ENCODE measurements around the gene ULBP2. TPM values are rescaled to one million over a fixed set of nuclear protein-coding genes. Genes with fewer than 3 reads are reported as not detected.
"Not testable (repeated sequence)": the region's sequence is repeated elsewhere in the genome, so short reads cannot be mapped to it uniquely, and the experiment has no call there.

The ULBP2 gene
- total and polyA plus RNA-seq, 5 donors: 0.31 to 1.2 (median 1.1) TPM

DNA sequence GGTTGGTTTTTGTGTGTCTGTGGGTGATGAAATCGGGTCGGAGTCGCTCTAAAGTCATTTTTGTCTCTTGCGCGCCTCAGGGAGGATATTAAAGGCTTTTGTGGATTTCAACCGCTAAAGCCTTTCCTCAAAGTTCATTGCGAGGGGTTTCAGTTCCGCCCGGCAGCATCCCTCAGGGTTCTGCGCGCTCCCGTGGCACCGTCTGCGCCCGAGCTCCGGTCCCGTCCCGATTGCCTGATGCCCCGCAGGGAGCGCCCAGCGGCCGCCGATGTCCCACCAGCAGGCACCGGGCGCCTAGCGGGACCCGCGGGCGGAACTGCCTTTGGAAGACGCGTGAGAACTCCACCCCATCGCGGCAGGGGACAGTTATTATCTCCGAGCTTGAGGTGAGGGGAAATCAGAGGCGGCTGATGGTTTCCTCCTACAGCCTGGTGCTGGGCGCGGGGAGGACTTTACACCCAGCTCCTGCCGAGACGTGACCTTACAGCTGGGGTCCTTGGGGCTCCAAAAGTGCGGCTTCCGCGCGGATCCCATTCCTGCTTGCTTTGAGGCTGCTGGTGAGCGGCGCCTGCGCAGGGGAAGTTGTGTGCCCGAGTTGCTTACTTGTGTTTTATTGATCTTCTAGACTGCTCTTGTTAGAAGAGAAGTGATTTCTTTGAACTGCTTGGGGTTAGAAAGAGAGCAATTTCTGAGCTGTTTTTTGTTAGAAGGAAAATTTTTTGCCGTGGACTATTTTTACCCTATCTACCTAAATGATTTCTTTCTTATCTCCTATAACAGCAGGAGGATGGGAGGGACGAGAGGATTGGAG lies 49.1 kb downstream of the ULBP2 start:
- peak overlapping the region; percentile 23 for H3K4me3 ChIP-seq (ENCODE audit: low read length)
- no peak for ATAC-seq
- no peaks in the 10 kb centered on the region for H3K9me3 ChIP-seq (ENCODE audit: control insufficient read depth, low read length)
- intact Hi-C loops (cut with DNase I): no loop called here
- WGBS: 1% methylated on average over 49 of the region's 49 CpGs
- DNase-seq: peak in 1 of 3 donors; percentile 43
- peaks cover 7% of the 10 kb centered on the region for H3K27me3 ChIP-seq (ENCODE audit: control insufficient read depth, insufficient read depth)
- no peak overlapping the region for H3K27ac ChIP-seq (ENCODE audit: low read length)
- H3K4me1 ChIP-seq (ENCODE audit: control insufficient read depth, insufficient read depth, low read length): peaks cover 3% of the 10 kb centered on the region

GRCh38 chr6:149991472-149991795 lies 49.6 kb downstream of the ULBP2 start:
- 4% methylated on average over 7 of the region's 7 CpGs for WGBS
- H3K4me3 ChIP-seq (ENCODE audit: low read length); DNase-seq; intact Hi-C loops (cut with DNase I); H3K27me3 ChIP-seq (ENCODE audit: control insufficient read depth, insufficient read depth); H3K9me3 ChIP-seq (ENCODE audit: control insufficient read depth, low read length); H3K27ac ChIP-seq (ENCODE audit: low read length); H3K4me1 ChIP-seq (ENCODE audit: control insufficient read depth, insufficient read depth, low read length): not testable (repeated sequence)
- peak in 1 of 2 donors; percentile 32 for ATAC-seq

DNA sequence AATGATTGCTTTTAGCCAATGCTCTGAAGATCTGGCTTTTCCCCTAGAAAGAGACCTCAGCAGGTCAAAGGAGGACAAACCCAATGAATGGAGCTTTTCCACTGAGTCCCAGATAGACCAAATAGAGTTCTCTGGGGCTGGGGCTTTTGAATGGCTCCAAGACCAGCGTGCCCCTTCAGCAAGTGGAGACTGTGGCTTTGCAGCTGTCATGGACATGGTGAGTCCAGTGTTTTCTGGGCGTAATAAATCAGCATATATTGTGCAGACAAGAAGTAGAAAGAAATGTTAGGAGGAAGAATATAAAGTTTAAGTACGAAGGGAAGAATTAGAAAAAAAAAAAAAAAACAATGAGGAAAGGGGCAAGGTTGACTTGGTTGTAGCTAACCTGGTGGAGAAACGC lies 50.0 kb downstream of the ULBP2 start:
- intact Hi-C loops (cut with DNase I): no loop called here
- H3K4me1 ChIP-seq (ENCODE audit: control insufficient read depth, insufficient read depth, low read length): peaks cover 3% of the 10 kb centered on the region
- WGBS: 38% methylated on average over 4 of the region's 4 CpGs
- no peak for ATAC-seq
- H3K4me3 ChIP-seq (ENCODE audit: low read length): no peak overlapping the region
- H3K27me3 ChIP-seq (ENCODE audit: control insufficient read depth, insufficient read depth): peaks cover 7% of the 10 kb centered on the region
- H3K9me3 ChIP-seq (ENCODE audit: control insufficient read depth, low read length): no peaks in the 10 kb centered on the region
- no peak for DNase-seq
- no peak overlapping the region for H3K27ac ChIP-seq (ENCODE audit: low read length)

DNA sequence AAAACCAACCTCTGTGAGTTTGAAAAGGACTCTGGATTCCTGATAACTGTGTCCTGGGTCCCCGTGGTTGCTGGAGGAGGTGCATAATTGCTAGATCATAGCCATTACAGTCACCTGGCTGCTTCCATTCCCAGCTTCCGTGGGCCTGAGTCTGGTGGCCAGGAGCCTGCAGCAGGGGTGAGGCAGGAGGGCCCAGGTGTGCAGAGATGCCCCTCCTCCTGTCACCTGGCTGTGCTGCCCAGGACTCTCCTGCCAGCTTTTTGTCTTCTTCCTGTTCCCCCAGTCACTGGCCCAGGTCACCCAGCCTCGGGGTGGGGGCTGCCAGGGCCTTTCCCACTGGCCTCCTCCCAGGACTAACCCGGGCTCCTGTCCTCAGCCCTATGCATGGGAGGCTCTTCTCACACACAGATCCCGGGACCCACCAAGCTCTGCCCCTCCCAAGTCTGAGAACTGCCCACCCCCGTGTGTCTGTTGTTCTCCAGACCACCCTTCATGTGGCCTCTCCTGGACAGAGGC lies 53.5 kb downstream of the ULBP2 start:
- peaks cover 7% of the 10 kb centered on the region for H3K27me3 ChIP-seq (ENCODE audit: control insufficient read depth, insufficient read depth)
- no peak for ATAC-seq
- no peak for DNase-seq

GRCh38 chr6:149995971-149996370 lies 54.2 kb downstream of the ULBP2 start:
- 86% methylated on average over 7 of the region's 7 CpGs for WGBS
- H3K4me3 ChIP-seq (ENCODE audit: low read length): no peak overlapping the region
- no peak overlapping the region for H3K27ac ChIP-seq (ENCODE audit: low read length)
- no peaks in the 10 kb centered on the region for H3K4me1 ChIP-seq (ENCODE audit: control insufficient read depth, insufficient read depth, low read length)
- no peaks in the 10 kb centered on the region for H3K9me3 ChIP-seq (ENCODE audit: control insufficient read depth, low read length)
- ATAC-seq (no peak), DNase-seq (no peak)
- H3K27me3 ChIP-seq (ENCODE audit: control insufficient read depth, insufficient read depth): peaks cover 7% of the 10 kb centered on the region
- intact Hi-C loops (cut with DNase I): no loop called here

More for the DNA sequence above, 53.5 kb downstream of the ULBP2 start:
- no peak overlapping the region for H3K27ac ChIP-seq (ENCODE audit: low read length)
- no peaks in the 10 kb centered on the region for H3K9me3 ChIP-seq (ENCODE audit: control insufficient read depth, low read length)
- peaks cover under 1% of the 10 kb centered on the region for H3K4me1 ChIP-seq (ENCODE audit: control insufficient read depth, insufficient read depth, low read length)
- intact Hi-C loops (cut with DNase I): no loop called here
- 72% methylated on average over 6 of the region's 6 CpGs for WGBS
- no peak overlapping the region for H3K4me3 ChIP-seq (ENCODE audit: low read length)

Other genes with a start within 250 kb of the ULBP2 start
- 10 to 100 TPM; 13.5 to 19.0 (median 14.5) TPM for gene LATS1, start 223.9 kb upstream of the ULBP2 start, total RNA-seq
- gene LATS1, start 223.9 kb upstream of the ULBP2 start, polyA plus RNA-seq: 4.8 TPM
- gene NUP43, start 195.5 kb upstream of the ULBP2 start, total RNA-seq: 10 to 100 TPM; 22.5 to 24.9 (median 23.6) TPM
- 11.8 TPM for gene NUP43, start 195.5 kb upstream of the ULBP2 start, polyA plus RNA-seq
- 100 to 1,000 TPM; 107 to 114 (median 111) TPM for gene PCMT1, start 192.3 kb upstream of the ULBP2 start, total RNA-seq
- gene PCMT1, start 192.3 kb upstream of the ULBP2 start, polyA plus RNA-seq: 96.4 TPM
- 10 to 100 TPM; 16.8 to 36.6 (median 23.5) TPM for gene LRP11, start 77.7 kb upstream of the ULBP2 start, total RNA-seq
- 11.5 TPM for gene LRP11, start 77.7 kb upstream of the ULBP2 start, polyA plus RNA-seq
- gene RAET1E, start 43.9 kb upstream of the ULBP2 start, total RNA-seq: under 1 TPM; 0.17 to 0.45 (median 0.39) TPM
- 0.41 TPM for gene RAET1E, start 43.9 kb upstream of the ULBP2 start, polyA plus RNA-seq
- gene RAET1G, start 18.9 kb upstream of the ULBP2 start, total RNA-seq: under 1 TPM in 1 of 4 donors, not detected in 3; 0.43 TPM
- 0.20 TPM for gene RAET1G, start 18.9 kb upstream of the ULBP2 start, polyA plus RNA-seq
- gene ULBP1, start 21.9 kb downstream of the ULBP2 start, total RNA-seq: under 1 TPM in 3 of 4 donors, not detected in 1; 0.20 to 0.22 (median 0.21) TPM
- 0.20 TPM for gene ULBP1, start 21.9 kb downstream of the ULBP2 start, polyA plus RNA-seq
- not detected for gene RAET1L, start 83.5 kb downstream of the ULBP2 start, total RNA-seq
- gene RAET1L, start 83.5 kb downstream of the ULBP2 start, polyA plus RNA-seq: not detected
- gene ULBP3, start 127.1 kb downstream of the ULBP2 start, total RNA-seq: 1 to 10 TPM; 1.1 to 2.4 (median 1.5) TPM
- 0.43 TPM for gene ULBP3, start 127.1 kb downstream of the ULBP2 start, polyA plus RNA-seq
- gene PPP1R14C, start 201.0 kb downstream of the ULBP2 start, total RNA-seq: 100 to 1,000 TPM in 3 of 4 donors, 10 to 100 TPM in 1; 90.7 to 170 (median 103) TPM
- 92.8 TPM for gene PPP1R14C, start 201.0 kb downstream of the ULBP2 start, polyA plus RNA-seq